Body of pancreas (tissue), 4 donors: ENCODE results near the gene RASD1. TPM values are rescaled to one million over a fixed set of nuclear protein-coding genes. Genes with fewer than 3 reads are reported as not detected.

Experiments
- ATAC-seq: fragments of 150-250 bp; one replicate; pipeline ENCODE4 v1.9.1; 2016
- DNase-seq, 4 donors: peaks; one replicate each; pipeline ENCODE4 v3.0.0-alpha.2; 2019
- H3K27ac ChIP-seq, 4 donors: fragments of 200-600 bp; sonication (generic); 1 replicate in 3 of 4; 2 replicates in 1 of 4; pipeline versions ENCODE4 v1.5.1 to v1.6.1; 2016 to 2019; ENCODE audit warnings: mild to moderate bottlenecking in 1 of 4, mixed read lengths in 1 of 4, moderate library complexity in 1 of 4
- H3K27me3 ChIP-seq, 2 donors: fragments of 200-600 bp; sonication (generic); one replicate each; pipeline ENCODE4 v1.6.0; 2016; ENCODE audit warnings: mild to moderate bottlenecking in 1 of 2
- H3K36me3 ChIP-seq, 2 donors: fragments of 200-600 bp; sonication (generic); replicated peaks in 1 of 2; 2 replicates each; pipeline ENCODE4 v1.5.1; 2016; ENCODE audit warnings: low read depth in 2 of 2; ENCODE audit not compliant: insufficient read depth in 1 of 2
- H3K4me1 ChIP-seq: fragments of 200-600 bp; sonication (generic); one replicate; pipeline ENCODE4 v1.6.0; 2016
- H3K4me3 ChIP-seq, 2 donors: fragments of 200-600 bp; sonication (generic); 1 replicate in 1 of 2; 2 replicates in 1 of 2; pipeline ENCODE4 v1.5.1; 2016 to 2019
- H3K9me3 ChIP-seq, 3 donors: fragments of 200-600 bp; sonication (generic); 1 replicate in 2 of 3; 2 replicates in 1 of 3; pipeline ENCODE4 v1.5.1; 2016
- CTCF ChIP-seq, 7 experiments: fragments of 450-650 bp in 4 of 7; fragments of 200-600 bp in 3 of 7; sonication (generic) in 3 of 7; IDR thresholded peaks; one replicate each; pipeline ENCODE4 v1.5.1; 2016 to 2019; ENCODE audit warnings: antibody characterized with exemption in 7 of 7
- POLR2A ChIP-seq, 3 donors: fragments of 450-650 bp; IDR thresholded peaks; one replicate each; pipeline ENCODE4 v1.6.1; 2016; ENCODE audit warnings: antibody characterized with exemption in 3 of 3, mild to moderate bottlenecking in 2 of 3
- WGBS, 2 donors: methylation state at CpG; one replicate each; pipeline ENCODE4 v1.1.5; 2017; 5-methylcytosine and 5-hydroxymethylcytosine counted together
- intact Hi-C: fragments of 100-400 bp; cut with DNase I; formaldehyde crosslinking; loops from one replicate; pipeline ENCODE4 v1.15.1; 2023
- total RNA-seq, 2 donors: library from RNA; depleted of rRNA; stranded (reverse); fragments of >200 nt; gene quantifications; one replicate each; pipeline ENCODE4 v1.1.0, GENCODE V29; 2016

The RASD1 gene
- total RNA-seq, 2 donors from 2014 or later, result 17.6 to 58.0 TPM

GRCh38 chr17:17533901-17534441, 37.8 kb upstream of the RASD1 start:
- ATAC-seq, result peak; percentile 36

DNA sequence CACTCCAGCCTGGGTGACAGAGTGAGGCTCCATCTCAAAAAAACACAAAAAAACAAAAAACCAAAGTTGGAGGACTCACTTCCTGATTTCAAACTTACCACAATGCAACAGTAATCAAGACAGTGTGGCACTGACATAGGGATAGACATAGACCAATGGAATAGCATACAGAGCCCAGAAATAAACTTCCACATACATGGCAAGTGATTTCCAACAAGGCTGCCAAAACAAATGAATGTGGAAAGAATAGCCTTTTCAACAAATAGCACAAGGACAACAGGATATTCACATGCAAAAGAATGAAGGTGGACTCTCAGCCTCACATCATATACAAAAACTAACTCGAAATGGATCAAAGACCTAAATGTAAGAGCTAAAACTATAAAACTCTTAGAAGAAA, 36.8 kb upstream of the RASD1 start:
- H3K4me3 ChIP-seq, result no peak overlapping the region
- no peaks in the 10 kb centered on the region for H3K9me3 ChIP-seq
- no peak overlapping the region for H3K27ac ChIP-seq
- no peaks in the 10 kb centered on the region for H3K36me3 ChIP-seq
- no peaks in the 10 kb centered on the region for H3K27me3 ChIP-seq
- no peak for ATAC-seq
- WGBS, 2 donors, result 83 to 87% methylated on average over 1 of the region's 1 CpG
- no peak for TF ChIP-seq POLR2A (IDR thresholded peaks at IDR 0.05)
- no peak for TF ChIP-seq CTCF (IDR thresholded peaks at IDR 0.05)
- H3K4me1 ChIP-seq, result peaks cover 48% of the 10 kb centered on the region
- intact Hi-C loops, result no loop called here
- DNase-seq, result no peak

More at GRCh38 chr17:17533901-17534441, 37.8 kb upstream of the RASD1 start:
- peak; percentile 41 to 82 (median 74) for DNase-seq
- TF ChIP-seq POLR2A (IDR thresholded peaks at IDR 0.05), result no peak
- no peak for TF ChIP-seq CTCF (IDR thresholded peaks at IDR 0.05)
- H3K27me3 ChIP-seq, result no peaks in the 10 kb centered on the region
- WGBS, 2 donors, result 14 to 19% methylated on average over 3 of the region's 3 CpGs
- no peak overlapping the region for H3K27ac ChIP-seq
- H3K9me3 ChIP-seq, result no peaks in the 10 kb centered on the region
- intact Hi-C loops, result no loop called here
- H3K36me3 ChIP-seq, result no peaks in the 10 kb centered on the region
- H3K4me3 ChIP-seq, result no peak overlapping the region
- H3K4me1 ChIP-seq, result peaks cover 52% of the 10 kb centered on the region

- H3K27ac ChIP-seq, result no peak overlapping the region
- no peaks in the 10 kb centered on the region for H3K9me3 ChIP-seq
- H3K4me1 ChIP-seq, result peaks cover 30% of the 10 kb centered on the region
- WGBS, 2 donors, result 89 to 92% methylated on average over 4 of the region's 4 CpGs
- ATAC-seq, result no peak
- no peaks in the 10 kb centered on the region for H3K27me3 ChIP-seq
- no peak for TF ChIP-seq CTCF (IDR thresholded peaks at IDR 0.05)
- TF ChIP-seq POLR2A (IDR thresholded peaks at IDR 0.05), result no peak
- intact Hi-C loops, result no loop called here
- H3K36me3 ChIP-seq, result no peaks in the 10 kb centered on the region
- H3K4me3 ChIP-seq, result no peak overlapping the region
- DNase-seq, result no peak
Observed at GRCh38 chr17:17531156-17531555, 35.0 kb upstream of the RASD1 start.

- ATAC-seq (peak; percentile 29), DNase-seq (peak in 2 of 4 donors; percentile 46 to 72)
- WGBS, 2 donors, result 51 to 63% methylated on average over 7 to 22 of the region's 22 CpGs
- no peak for TF ChIP-seq CTCF (IDR thresholded peaks at IDR 0.05)
- no peak for TF ChIP-seq POLR2A (IDR thresholded peaks at IDR 0.05)
- Histone ChIP-seq H3K4me3 (no peak overlapping the region), H3K9me3 (no peaks in the 10 kb centered on the region), H3K27me3 (no peaks in the 10 kb centered on the region), H3K27ac (peak overlapping the region in 1 of 4 donors; percentile 34), H3K4me1 (peaks cover 22% of the 10 kb centered on the region), H3K36me3 (no peaks in the 10 kb centered on the region)
- intact Hi-C loops, result no loop called here
Observed at GRCh38 chr17:17528696-17529652, 32.8 kb upstream of the RASD1 start.
